ENCODE measurements around the gene PRKCH.

PRKCH gene

GRCh38 chr14:61347826-61348443 is 26.6 kb downstream of the PRKCH start:
- no peak for DNase-seq (ENCODE audit: insufficient read length, low spot score)
- TF ChIP-seq, protein P1, sequence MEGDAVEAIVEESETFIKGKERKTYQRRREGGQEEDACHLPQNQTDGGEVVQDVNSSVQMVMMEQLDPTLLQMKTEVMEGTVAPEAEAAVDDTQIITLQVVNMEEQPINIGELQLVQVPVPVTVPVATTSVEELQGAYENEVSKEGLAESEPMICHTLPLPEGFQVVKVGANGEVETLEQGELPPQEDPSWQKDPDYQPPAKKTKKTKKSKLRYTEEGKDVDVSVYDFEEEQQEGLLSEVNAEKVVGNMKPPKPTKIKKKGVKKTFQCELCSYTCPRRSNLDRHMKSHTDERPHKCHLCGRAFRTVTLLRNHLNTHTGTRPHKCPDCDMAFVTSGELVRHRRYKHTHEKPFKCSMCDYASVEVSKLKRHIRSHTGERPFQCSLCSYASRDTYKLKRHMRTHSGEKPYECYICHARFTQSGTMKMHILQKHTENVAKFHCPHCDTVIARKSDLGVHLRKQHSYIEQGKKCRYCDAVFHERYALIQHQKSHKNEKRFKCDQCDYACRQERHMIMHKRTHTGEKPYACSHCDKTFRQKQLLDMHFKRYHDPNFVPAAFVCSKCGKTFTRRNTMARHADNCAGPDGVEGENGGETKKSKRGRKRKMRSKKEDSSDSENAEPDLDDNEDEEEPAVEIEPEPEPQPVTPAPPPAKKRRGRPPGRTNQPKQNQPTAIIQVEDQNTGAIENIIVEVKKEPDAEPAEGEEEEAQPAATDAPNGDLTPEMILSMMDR (IDR thresholded peaks at IDR 0.05; ENCODE audit: insufficient read depth, missing control alignments), result no peak
- no peak for FAIRE-seq

DNA sequence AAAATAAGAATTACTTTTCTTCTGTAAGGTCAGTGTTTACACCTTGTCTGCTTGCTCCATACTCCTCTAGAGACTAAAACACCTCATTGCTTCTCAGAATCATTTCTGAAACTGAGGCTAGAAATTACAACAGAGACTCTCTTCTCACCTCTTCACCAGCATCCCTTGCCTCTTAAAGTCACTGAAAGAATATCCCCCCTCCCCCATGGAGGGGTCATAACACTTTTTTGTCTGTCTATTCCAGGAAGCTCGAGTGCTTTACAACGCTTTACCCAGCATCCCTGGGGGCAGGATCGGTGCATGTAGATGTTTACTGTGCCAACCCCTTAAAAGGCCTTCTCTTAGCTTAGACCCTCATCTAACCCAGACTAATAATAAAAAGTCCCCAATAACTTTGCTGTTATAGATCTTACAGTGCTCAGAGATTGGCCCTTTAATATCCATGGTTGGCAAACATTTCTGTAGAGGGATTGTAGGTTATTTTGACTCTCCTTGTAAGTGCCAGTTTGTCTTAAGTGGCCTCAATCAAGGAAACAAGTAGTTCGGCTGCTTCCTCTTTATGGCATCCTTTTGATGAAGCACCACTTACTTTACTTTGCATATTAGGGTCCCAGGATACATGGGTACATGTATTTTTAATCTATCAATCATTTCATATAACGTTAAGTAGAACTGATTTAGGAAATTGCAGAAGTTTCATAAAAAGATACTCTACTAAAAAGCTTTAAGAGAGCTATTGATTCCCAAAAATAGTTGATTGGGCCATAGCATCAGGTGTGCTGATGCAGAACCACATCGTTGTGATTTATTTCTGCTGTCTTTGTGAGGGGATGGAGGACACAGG is 29.3 kb downstream of the PRKCH start:
- no peak for FAIRE-seq
- TF ChIP-seq, protein P1 (IDR thresholded peaks at IDR 0.05; ENCODE audit: insufficient read depth, missing control alignments), result no peak
- no peak for DNase-seq (ENCODE audit: insufficient read length, low spot score)

- DNase-seq (ENCODE audit: insufficient read length, low spot score), result no peak
- no peak for FAIRE-seq
- TF ChIP-seq, protein P1 (IDR thresholded peaks at IDR 0.05; ENCODE audit: insufficient read depth, missing control alignments), result no peak
These were observed 30.1 kb downstream of the PRKCH start for GRCh38 chr14:61351477-61351876.

DNA sequence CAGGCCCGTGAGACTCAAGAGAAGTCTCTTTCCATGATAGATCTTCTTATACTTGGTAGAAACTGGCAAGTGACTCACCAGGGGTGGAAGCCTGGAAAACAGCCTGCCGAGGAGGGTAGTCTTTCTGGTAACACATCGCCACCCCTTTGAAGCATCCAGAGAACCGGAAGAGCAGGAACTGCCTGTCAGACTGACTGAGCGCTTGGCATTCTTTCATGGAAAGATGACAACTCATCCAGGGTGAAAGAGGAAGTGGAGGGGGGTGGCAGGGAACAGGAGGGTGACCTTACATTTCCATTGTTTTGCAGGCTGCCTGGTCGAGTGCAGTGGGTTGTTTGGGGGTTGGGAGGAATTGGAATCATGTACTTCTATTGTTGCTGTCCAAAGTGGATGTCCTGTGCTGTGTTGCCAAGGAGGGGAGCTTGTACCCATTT is 34.5 kb downstream of the PRKCH start:
- DNase-seq (ENCODE audit: insufficient read length, low spot score) (no peak), FAIRE-seq (no peak)
- TF ChIP-seq, protein P1 (IDR thresholded peaks at IDR 0.05; ENCODE audit: insufficient read depth, missing control alignments), result no peak

DNA sequence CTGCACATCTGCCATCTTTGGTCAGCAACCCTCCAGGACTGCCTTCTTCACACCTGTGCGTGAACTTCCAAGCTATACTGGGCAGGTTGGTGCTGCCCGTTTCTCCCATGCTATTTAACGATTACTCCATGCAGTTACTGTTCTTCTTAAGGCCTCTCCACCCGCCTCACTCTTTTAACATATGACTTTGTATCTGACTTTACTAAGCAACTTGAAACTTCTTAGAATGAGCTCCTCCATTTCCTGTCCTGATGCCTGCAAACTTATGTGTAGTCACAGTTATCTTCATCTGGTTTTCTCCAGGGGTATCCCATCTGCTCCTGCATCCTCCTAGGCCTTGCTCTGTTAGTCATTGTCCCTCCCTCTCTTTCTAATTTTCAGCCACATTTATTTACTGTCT is 35.7 kb downstream of the PRKCH start:
- FAIRE-seq, result no peak
- DNase-seq (ENCODE audit: insufficient read length, low spot score), result no peak
- TF ChIP-seq, protein P1 (IDR thresholded peaks at IDR 0.05; ENCODE audit: insufficient read depth, missing control alignments), result no peak

DNA sequence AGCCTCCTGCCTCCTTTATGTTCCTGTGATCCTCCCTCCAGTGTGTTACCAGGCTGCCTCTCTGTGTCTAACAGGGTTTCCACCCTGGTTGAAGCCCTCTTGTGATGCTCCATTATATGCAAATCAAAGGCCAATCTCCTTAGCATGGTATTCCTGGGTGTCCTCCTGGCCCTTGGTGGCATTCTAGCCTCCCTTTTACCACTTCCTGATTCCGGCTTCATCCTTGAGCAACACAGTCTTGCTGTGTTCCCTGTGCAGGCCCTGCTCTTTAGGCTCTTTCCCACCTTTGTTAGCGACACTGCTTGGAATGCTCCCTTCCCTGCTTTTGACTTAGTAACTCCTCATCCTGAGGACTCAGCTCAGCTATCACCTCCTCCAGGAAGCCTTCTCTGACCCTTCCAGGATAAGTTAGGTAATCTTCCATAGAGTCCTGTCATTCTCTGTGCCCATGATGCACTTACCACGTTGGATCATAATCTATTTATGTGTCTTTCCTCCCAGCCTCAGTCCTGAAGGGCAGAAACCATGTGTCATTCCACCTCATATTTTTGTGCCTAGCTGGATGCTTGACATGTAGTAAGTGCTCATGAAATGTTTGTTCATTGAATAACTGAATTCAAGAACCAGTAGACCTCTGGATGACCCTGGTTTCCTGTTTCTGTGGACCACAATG is 37.3 kb downstream of the PRKCH start:
- TF ChIP-seq, protein P1 (IDR thresholded peaks at IDR 0.05; ENCODE audit: insufficient read depth, missing control alignments), result no peak
- DNase-seq (ENCODE audit: insufficient read length, low spot score) (no peak), FAIRE-seq (no peak)
